Peyer's patch (tissue), 4 donors: ENCODE data around the gene NLGN4X. TPM values are rescaled to one million over a fixed set of nuclear protein-coding genes. Genes with fewer than 3 reads are reported as not detected.

Experiments
- DNase-seq, 3 donors: peaks; one replicate each; pipeline ENCODE4 v3.0.0-alpha.2; 2017 to 2019
- H3K27ac ChIP-seq, 4 donors: fragments of 200-600 bp; sonication (generic); one replicate each; pipeline ENCODE4 v1.5.1; 2016 to 2019
- H3K27me3 ChIP-seq, 2 donors: fragments of 200-600 bp; sonication (generic); one replicate each; pipeline ENCODE4 v1.5.1; 2019
- H3K36me3 ChIP-seq, 3 donors: fragments of 200-600 bp; sonication (generic); one replicate each; pipeline ENCODE4 v1.5.1; 2016 to 2019
- H3K4me1 ChIP-seq, 4 donors: fragments of 200-600 bp; sonication (generic); one replicate each; pipeline ENCODE4 v1.5.1; 2016 to 2019
- H3K4me3 ChIP-seq, 4 donors: fragments of 200-600 bp; sonication (generic); 1 replicate in 3 of 4; 2 replicates in 1 of 4; pipeline ENCODE4 v1.5.1; 2016 to 2019; ENCODE audit warnings: mild to moderate bottlenecking in 1 of 4
- H3K9me3 ChIP-seq, 4 donors: fragments of 200-600 bp; sonication (generic); one replicate each; pipeline ENCODE4 v1.5.1; 2016 to 2019; ENCODE audit warnings: mild to moderate bottlenecking in 1 of 4
- CTCF ChIP-seq, 6 experiments: fragments of 450-650 bp in 4 of 6; fragments of 200-600 bp in 2 of 6; sonication (generic) in 1 of 6; IDR thresholded peaks; one replicate each; pipeline ENCODE4 v1.5.1; 2017 to 2019; ENCODE audit warnings: antibody characterized with exemption in 6 of 6, mild to moderate bottlenecking in 3 of 6, moderate library complexity in 1 of 6
- POLR2A ChIP-seq, 2 donors: fragments of 450-650 bp; IDR thresholded peaks; one replicate each; pipeline ENCODE4 v1.5.1; 2017; ENCODE audit warnings: antibody characterized with exemption in 2 of 2, mild to moderate bottlenecking in 2 of 2, moderate library complexity in 2 of 2
- total RNA-seq, 4 donors: library from RNA; depleted of rRNA; stranded (reverse); fragments of >200 nt; gene quantifications; one replicate each; pipeline ENCODE4 v1.1.0, GENCODE V29; 2016

The NLGN4X gene
- total RNA-seq, 4 donors from 2014 or later, result 1.1 to 5.0 (median 2.4) TPM

GRCh38 chrX:6223516-6223915 is 5.2 kb downstream of the NLGN4X start:
- Histone ChIP-seq H3K27me3 (no peaks in the 10 kb centered on the region), H3K4me3 (no peak overlapping the region), H3K36me3 (no peaks in the 10 kb centered on the region), H3K9me3 (no peaks in the 10 kb centered on the region), H3K4me1 (no peaks in the 10 kb centered on the region), H3K27ac (no peak overlapping the region)
- no peak for DNase-seq
- TF ChIP-seq CTCF (IDR thresholded peaks at IDR 0.05) (no peak), POLR2A (IDR thresholded peaks at IDR 0.05) (no peak)

- Histone ChIP-seq H3K4me3 (no peak overlapping the region), H3K9me3 (no peaks in the 10 kb centered on the region), H3K4me1 (no peaks in the 10 kb centered on the region), H3K36me3 (no peaks in the 10 kb centered on the region), H3K27ac (no peak overlapping the region), H3K27me3 (no peaks in the 10 kb centered on the region)
- DNase-seq, result no peak
- TF ChIP-seq CTCF (IDR thresholded peaks at IDR 0.05) (no peak), POLR2A (IDR thresholded peaks at IDR 0.05) (no peak)
Observed at GRCh38 chrX:6210230-6210629, 18.4 kb downstream of the NLGN4X start.

GRCh38 chrX:6203462-6204215 is 25.0 kb downstream of the NLGN4X start:
- no peaks in the 10 kb centered on the region for H3K4me1 ChIP-seq
- TF ChIP-seq CTCF (IDR thresholded peaks at IDR 0.05) (no peak), POLR2A (IDR thresholded peaks at IDR 0.05) (no peak)
- no peaks in the 10 kb centered on the region for H3K27me3 ChIP-seq
- no peak for DNase-seq
- H3K36me3 ChIP-seq, result no peaks in the 10 kb centered on the region
- no peak overlapping the region for H3K27ac ChIP-seq
- H3K9me3 ChIP-seq, result no peaks in the 10 kb centered on the region
- no peak overlapping the region for H3K4me3 ChIP-seq

GRCh38 chrX:6199486-6199885 is 29.2 kb downstream of the NLGN4X start:
- DNase-seq, result no peak
- Histone ChIP-seq H3K36me3 (no peaks in the 10 kb centered on the region), H3K4me3 (no peak overlapping the region), H3K9me3 (no peaks in the 10 kb centered on the region), H3K27ac (no peak overlapping the region), H3K4me1 (no peaks in the 10 kb centered on the region), H3K27me3 (no peaks in the 10 kb centered on the region)
- TF ChIP-seq CTCF (IDR thresholded peaks at IDR 0.05) (no peak), POLR2A (IDR thresholded peaks at IDR 0.05) (no peak)

GRCh38 chrX:6187256-6187655 is 41.4 kb downstream of the NLGN4X start:
- Histone ChIP-seq H3K9me3 (no peaks in the 10 kb centered on the region), H3K27me3 (no peaks in the 10 kb centered on the region), H3K27ac (no peak overlapping the region), H3K4me1 (no peaks in the 10 kb centered on the region), H3K4me3 (no peak overlapping the region), H3K36me3 (no peaks in the 10 kb centered on the region)
- no peak for DNase-seq
- TF ChIP-seq CTCF (IDR thresholded peaks at IDR 0.05) (no peak), POLR2A (IDR thresholded peaks at IDR 0.05) (no peak)
